Measurements from ENCODE around the gene OPTN. TPM values are rescaled to one million over a fixed set of nuclear protein-coding genes. Genes with fewer than 3 reads are reported as not detected.

Gene OPTN
- total RNA-seq, 2 experiments from 2014 or later = 86.8 to 99.6 TPM

DNA sequence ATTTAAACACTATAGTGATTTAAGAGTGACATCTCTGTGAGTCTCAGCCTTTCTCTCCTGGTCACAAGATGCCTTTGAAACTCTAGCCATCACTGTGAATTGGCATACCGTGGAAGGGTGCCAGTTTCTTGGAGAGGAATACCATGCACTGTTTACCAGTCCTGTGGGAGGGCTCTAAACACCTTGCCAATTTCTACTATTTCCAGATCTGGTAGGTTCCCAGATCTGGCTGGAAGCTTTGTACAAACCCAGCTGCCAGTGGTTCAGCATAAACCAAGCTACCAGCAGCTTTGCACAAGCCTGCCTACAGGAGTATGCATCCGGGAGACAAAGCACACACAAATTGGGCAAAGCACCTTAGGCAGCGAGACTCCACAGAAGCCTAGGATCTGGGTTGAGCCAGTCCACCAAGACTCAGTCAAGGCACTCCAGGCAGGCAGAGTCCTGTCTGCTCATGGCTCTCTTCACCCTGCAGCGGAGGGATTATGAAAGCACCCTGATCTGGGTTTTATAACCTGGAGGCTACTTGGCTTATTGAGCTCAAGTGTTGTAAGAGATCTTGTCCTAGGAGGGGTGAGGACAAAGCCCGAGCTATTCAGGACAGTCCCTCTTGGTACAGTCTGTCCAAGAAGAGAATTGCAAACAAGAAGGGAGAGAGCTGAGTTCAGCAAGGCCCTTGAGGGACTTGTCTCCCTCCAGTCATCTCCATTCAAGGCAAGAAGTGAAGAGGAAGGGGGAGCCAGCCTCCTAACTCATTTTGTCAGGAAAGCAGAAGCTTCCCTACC is 85.0 kb downstream of the OPTN start:
- Histone ChIP-seq H3K36me3 (ENCODE audit: insufficient read depth, low read length) (no peaks in the 10 kb centered on the region), H3K9me3 (ENCODE audit: control insufficient read depth in 1 of 2, insufficient read depth in 1 of 2, low read length in 2 of 2) (no peaks in the 10 kb centered on the region), H3K4me3 (ENCODE audit: low read length) (no peak overlapping the region), H3K27ac (ENCODE audit: low read depth in 1 of 2, low read length in 2 of 2) (no peak overlapping the region), H3K27me3 (ENCODE audit: control insufficient read depth in 1 of 2, insufficient read depth in 2 of 2, low read length in 2 of 2) (no peaks in the 10 kb centered on the region), H3K4me1 (ENCODE audit: insufficient read depth, low read length) (no peaks in the 10 kb centered on the region)
- TF ChIP-seq, protein P1, sequence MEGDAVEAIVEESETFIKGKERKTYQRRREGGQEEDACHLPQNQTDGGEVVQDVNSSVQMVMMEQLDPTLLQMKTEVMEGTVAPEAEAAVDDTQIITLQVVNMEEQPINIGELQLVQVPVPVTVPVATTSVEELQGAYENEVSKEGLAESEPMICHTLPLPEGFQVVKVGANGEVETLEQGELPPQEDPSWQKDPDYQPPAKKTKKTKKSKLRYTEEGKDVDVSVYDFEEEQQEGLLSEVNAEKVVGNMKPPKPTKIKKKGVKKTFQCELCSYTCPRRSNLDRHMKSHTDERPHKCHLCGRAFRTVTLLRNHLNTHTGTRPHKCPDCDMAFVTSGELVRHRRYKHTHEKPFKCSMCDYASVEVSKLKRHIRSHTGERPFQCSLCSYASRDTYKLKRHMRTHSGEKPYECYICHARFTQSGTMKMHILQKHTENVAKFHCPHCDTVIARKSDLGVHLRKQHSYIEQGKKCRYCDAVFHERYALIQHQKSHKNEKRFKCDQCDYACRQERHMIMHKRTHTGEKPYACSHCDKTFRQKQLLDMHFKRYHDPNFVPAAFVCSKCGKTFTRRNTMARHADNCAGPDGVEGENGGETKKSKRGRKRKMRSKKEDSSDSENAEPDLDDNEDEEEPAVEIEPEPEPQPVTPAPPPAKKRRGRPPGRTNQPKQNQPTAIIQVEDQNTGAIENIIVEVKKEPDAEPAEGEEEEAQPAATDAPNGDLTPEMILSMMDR (IDR thresholded peaks at IDR 0.05) = no peak
- Mint-ChIP-seq H3K27me3 (no peaks in the 10 kb centered on the region), H3K4me3 (no peak overlapping the region), H3K4me1 (ENCODE audit: low read depth) (no peaks in the 10 kb centered on the region), H3K9me3 (no peaks in the 10 kb centered on the region), H3K36me3 (ENCODE audit: low read depth) (no peaks in the 10 kb centered on the region), H3K27ac (no peak overlapping the region)
- intact Hi-C loops (cut with DNase I, micrococcal nuclease) = no loop called here
- DNase-seq = no peak
- ChIA-PET CTCF (no interaction called here), POLR2A (interaction anchor here (1.5 kb wide), 1 partner anchor 23 kb away, joined by 3 read pairs; the partner anchor contains the start of gene MCM10)
- no peak for ATAC-seq (ENCODE audit: poor library complexity)

DNA sequence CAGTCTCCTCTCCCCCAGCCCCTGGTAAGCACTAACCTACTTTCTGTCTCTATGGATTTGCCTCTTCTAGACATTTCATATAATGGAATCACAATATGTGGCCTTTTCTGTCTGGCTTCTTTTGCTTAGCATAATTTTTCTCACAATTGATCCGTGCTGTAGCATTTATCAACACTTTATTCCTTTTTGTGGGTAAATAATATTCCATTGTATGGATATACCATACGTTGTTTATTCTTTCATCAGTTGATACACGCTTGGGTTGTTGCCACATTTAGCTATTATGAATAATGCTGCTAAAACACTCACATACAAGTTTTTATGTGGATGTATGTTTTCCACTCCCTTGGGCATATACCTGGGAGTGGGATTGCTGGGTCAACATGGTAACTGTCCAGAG is 87.2 kb downstream of the OPTN start:
- H3K27me3 ChIP-seq (ENCODE audit: control insufficient read depth in 1 of 2, insufficient read depth in 2 of 2, low read length in 2 of 2) = no peaks in the 10 kb centered on the region
- POLR2A ChIA-PET = no interaction called here
- no peak overlapping the region for H3K4me3 ChIP-seq (ENCODE audit: low read length)
- intact Hi-C loops (cut with DNase I, micrococcal nuclease) = no loop called here
- Mint-ChIP-seq H3K27ac (no peak overlapping the region), H3K27me3 (no peaks in the 10 kb centered on the region), H3K9me3 (no peaks in the 10 kb centered on the region), H3K4me1 (ENCODE audit: low read depth) (no peaks in the 10 kb centered on the region), H3K4me3 (no peak overlapping the region), H3K36me3 (ENCODE audit: low read depth) (no peaks in the 10 kb centered on the region)
- TF ChIP-seq, protein P1 (IDR thresholded peaks at IDR 0.05) = no peak
- no peak for ATAC-seq (ENCODE audit: poor library complexity)
- no peaks in the 10 kb centered on the region for H3K36me3 ChIP-seq (ENCODE audit: insufficient read depth, low read length)
- DNase-seq = no peak
- CTCF ChIA-PET = interaction anchor here (1.8 kb wide), 1 partner anchor 25 kb away, joined by 4 read pairs; the partner anchor contains the start of gene MCM10
- H3K27ac ChIP-seq (ENCODE audit: low read depth in 1 of 2, low read length in 2 of 2) = no peak overlapping the region
- no peaks in the 10 kb centered on the region for H3K4me1 ChIP-seq (ENCODE audit: insufficient read depth, low read length)
- no peaks in the 10 kb centered on the region for H3K9me3 ChIP-seq (ENCODE audit: control insufficient read depth in 1 of 2, insufficient read depth in 1 of 2, low read length in 2 of 2)

Other genes with a start within 250 kb of the OPTN start
- under 1 TPM in 1 of 2 experiments, not detected in 1; 0.08 TPM for gene CCDC3, start 98.5 kb upstream of the OPTN start, total RNA-seq
- gene MCM10, start 61.4 kb downstream of the OPTN start, total RNA-seq = under 1 TPM; 0.16 to 0.50 TPM
- not detected for gene UCMA, start 134.2 kb downstream of the OPTN start, total RNA-seq
- gene PHYH, start 199.9 kb downstream of the OPTN start, total RNA-seq = 10 to 100 TPM in 1 of 2 experiments, 1 to 10 TPM in 1; 8.5 to 10.0 TPM
- gene SEPHS1, start 248.1 kb downstream of the OPTN start, total RNA-seq = 10 to 100 TPM; 13.1 to 17.9 TPM

All from CD4-positive, alpha-beta T cell (primary cell).